COR-L47 (cell line): ENCODE measurements around the gene PLEKHM2.
A peak's percentile ranks its signal among the peaks of the same experiment; 100 is the strongest.

Source experiments
- DNase-seq: peaks from one replicate; lab custom pipeline; 2025; lab: John Stamatoyannopoulos, UW

PLEKHM2 gene

GRCh38 chr1:15726508-15726907, 42.4 kb downstream of the PLEKHM2 start:
- DNase-seq = no peak

GRCh38 chr1:15727021-15727420, 42.9 kb downstream of the PLEKHM2 start:
- no peak for DNase-seq

DNA sequence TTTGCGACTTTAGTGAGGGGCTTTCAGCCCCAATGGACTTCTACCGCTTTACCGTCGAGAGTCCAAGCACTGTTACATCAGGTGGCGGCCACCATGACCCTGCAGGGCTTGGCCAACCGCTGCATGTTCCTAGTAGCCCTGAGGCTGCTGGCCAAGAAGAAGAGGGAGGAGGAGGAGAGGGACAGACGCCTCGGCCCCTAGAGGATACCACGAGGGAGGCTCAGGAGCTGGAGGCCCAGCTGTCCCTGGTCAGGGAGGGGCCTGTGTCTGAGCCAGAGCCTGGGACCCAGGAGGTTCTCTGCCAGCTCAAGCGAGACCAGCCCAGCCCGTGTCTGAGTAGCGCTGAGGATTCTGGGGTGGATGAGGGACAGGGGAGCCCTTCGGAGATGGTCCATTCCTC, 43.3 kb downstream of the PLEKHM2 start:
- no peak for DNase-seq

DNA sequence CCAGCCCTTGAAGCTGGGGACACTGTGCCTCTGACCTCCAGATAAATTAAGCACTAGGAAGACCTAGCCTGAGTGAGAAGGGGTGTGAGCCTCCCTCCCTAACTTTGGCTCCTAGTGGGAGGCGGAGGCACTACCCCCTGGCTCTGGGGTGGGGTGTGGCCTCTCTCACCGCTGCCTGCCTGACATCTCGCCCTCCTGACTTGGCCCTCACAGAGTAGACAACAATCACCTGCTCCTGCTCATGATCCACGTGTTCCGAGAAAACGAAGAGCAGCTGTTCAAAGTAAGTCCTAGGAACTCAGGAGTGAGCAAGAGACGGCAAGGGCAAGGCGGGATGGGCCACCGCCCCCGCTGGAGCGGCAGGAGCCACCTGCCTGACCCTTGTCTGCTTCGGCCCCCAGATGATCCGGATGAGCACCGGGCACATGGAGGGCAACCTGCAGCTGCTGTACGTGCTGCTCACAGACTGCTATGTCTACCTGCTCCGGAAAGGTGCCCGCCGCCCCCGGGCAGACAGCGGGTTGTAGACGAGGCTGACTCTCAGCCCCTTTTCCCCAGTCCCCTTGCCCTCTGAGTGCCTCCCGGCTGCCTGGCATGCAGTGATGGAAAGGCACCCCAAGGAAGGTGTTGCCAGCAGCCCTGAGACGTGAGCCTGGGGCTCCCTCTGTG, 43.9 kb downstream of the PLEKHM2 start:
- DNase-seq = no peak

DNA sequence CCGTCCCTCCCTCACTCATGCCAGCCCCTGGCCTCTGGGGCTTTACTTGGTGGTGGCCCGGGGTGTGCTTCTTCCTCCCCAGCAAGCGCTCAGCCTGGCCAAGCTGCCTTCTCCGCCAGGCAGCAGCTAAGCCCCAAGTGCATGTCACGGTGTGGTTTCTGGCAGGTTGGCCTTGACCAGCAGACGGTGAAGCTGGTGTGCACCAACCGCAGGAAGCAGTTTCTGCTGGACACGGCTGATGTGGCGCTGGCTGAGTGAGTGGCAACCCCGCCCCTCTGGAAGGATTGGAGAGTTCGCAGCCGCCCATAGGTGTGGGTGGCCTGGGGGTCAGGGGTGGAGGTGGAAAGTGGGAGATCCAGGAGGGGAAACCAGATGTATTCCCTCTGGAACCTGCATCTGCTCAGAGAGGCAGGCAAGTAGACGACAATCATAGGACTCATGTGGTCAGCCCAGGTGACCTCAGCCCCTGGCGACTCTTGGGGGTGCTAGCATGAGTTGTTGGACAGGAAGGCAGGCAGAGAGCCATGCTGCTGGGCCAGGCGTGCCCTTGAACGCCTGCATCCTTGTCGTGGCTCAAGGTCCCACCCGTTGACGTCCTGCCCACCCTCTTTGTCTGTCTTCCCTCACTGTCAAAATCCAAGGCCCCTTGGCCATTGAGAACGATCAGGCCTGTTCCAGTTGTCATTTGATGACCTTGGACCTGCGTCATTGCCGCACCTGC, 45.0 kb downstream of the PLEKHM2 start:
- DNase-seq = no peak

DNA sequence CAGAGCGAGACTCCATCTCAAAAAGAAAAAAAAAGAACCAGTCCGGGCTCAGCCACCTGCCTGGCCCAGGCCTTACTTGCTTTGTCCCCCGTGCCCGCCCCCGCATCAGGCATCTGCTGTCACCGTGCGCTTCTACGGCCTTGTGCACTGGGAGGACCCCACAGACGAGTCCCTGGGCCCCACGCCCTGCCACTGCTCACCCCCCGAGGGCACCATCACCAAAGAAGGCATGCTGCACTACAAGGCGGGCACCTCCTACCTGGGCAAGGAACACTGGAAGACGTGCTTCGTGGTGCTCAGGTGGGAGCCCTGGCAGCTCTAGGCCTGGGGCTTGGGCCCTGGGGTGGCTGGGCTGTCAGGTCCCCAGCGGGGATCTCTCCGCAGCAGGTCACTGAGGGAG, 46.3 kb downstream of the PLEKHM2 start:
- no peak for DNase-seq

GRCh38 chr1:15730936-15731335, 46.8 kb downstream of the PLEKHM2 start:
- DNase-seq = no peak

- DNase-seq = no peak
These were observed 47.9 kb downstream of the PLEKHM2 start for GRCh38 chr1:15731735-15732685.

DNA sequence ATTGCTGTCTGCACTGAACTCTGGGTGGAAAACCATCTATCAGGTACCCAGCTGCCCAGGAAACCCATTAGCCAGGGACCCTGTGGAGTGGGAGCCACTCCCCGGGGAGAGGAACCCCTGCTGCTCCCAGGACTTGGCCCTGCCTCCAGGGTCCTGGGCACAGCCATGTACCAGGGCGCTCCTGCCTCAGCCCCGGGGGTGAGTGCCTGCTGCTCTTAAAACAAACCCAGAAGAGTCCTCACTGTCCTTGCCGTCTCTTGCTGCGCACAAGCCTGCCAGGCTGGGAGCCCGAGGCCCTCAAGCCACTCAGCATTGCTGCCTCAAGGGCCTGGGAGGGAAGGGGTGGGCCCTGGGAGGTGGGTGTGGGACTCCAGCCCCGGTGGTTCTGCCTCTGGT, 48.6 kb downstream of the PLEKHM2 start:
- DNase-seq = peak; percentile 53

GRCh38 chr1:15733218-15733725, 49.2 kb downstream of the PLEKHM2 start:
- no peak for DNase-seq

- no peak for DNase-seq
These were observed 49.7 kb downstream of the PLEKHM2 start for GRCh38 chr1:15733726-15734226.

GRCh38 chr1:15734296-15734695, 50.2 kb downstream of the PLEKHM2 start:
- no peak for DNase-seq

- no peak for DNase-seq
These were observed 50.8 kb downstream of the PLEKHM2 start for GRCh38 chr1:15734901-15735300.

- DNase-seq = no peak
These were observed 51.4 kb downstream of the PLEKHM2 start for GRCh38 chr1:15735304-15736037.

- peak; percentile 26 for DNase-seq
These were observed 52.1 kb downstream of the PLEKHM2 start, which contains the start of gene SLC25A34 for GRCh38 chr1:15736038-15736891. TSS of gene SLC25A34 (plus strand) at chr1:15736258. CDS start at chr1:15736486, 228 bp downstream.

DNA sequence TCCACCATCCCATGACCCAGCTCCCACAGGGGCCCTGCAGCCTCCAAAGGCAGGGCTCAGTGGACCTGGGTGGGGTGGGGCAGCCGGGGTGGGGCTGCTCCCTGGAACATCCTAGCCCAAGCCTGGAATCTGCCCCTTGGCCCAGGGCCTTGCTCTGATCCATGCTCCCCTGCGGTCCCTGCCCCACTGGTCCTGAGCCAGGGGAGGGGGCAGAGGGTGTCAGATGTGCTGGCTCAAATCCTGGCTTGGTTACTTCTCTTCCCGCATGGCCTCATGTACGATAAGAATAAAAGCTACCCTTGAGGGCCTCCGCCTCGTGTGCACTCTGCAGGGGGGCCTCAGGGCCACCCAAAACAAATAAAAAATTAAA, 52.8 kb downstream of the PLEKHM2 start:
- DNase-seq = no peak

GRCh38 chr1:15737324-15738319, 53.5 kb downstream of the PLEKHM2 start:
- DNase-seq = no peak

DNA sequence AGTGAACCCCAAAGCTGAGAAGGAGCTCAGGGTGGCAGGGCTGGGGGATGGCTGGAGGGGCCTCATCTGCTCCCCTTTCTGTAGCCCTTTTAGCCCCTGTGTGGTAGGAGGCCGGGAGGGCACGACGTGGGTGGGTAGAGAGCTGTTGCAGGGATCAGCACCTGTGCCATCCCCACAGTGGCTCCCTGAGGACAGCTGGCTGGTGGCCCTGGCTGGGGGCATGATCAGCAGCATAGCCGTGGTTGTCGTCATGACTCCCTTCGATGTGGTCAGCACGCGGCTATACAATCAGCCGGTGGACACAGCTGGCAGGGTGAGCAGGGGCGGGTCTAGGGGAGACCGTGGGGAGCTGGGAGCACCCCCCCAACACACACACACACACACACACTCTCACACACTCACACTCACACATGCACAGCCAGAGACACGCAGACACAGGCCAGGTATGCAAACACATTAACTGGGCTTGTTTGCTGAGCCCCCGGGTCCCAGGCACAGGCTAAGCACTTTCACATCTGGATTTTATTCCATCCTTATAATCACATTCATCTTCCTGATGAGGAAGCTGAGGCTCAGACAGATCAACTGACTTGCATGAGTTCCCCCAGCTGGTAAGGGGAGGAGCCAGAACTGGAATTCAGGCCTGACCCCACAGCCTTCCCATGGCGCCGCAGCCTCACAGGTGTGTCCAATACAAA, 54.4 kb downstream of the PLEKHM2 start:
- no peak for DNase-seq

DNA sequence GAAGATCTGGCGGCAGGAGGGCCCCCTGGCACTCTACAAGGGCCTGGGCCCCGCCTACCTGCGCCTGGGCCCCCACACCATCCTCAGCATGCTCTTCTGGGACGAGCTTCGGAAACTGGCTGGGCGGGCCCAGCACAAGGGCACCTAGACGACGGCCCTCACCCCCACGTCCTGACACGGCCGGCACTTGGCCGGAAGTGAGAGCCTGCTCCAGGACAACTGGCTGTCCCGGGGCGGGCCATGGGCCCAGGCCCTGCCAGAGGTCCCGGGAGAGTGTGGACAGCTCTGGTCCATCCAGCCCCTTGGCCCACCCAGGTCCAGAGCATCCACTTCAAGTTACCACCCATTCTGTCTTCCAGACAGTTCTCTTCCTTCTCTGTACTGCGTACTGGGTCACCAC, 55.1 kb downstream of the PLEKHM2 start:
- no peak for DNase-seq
